Lung microvascular endothelial cell (primary cell): Measurements from ENCODE around the gene TRIM17. TPM values are rescaled to one million over a fixed set of nuclear protein-coding genes. Genes with fewer than 3 reads are reported as not detected.

Experiments
- DNase-seq, 2 donors: peaks; one replicate each; pipeline versions ENCODE4 v3.0.0 to v3.0.0-alpha.2; 2010; ENCODE audit warnings: low read depth in 2 of 2
- total RNA-seq: library from RNA; depleted of rRNA; stranded (reverse); fragments of >200 nt; gene quantifications from 2 replicates; pipeline ENCODE4 v1.2.1, GENCODE V29; 2014

The TRIM17 gene
- total RNA-seq, 1 donor from 2014 or later, result not detected

DNA sequence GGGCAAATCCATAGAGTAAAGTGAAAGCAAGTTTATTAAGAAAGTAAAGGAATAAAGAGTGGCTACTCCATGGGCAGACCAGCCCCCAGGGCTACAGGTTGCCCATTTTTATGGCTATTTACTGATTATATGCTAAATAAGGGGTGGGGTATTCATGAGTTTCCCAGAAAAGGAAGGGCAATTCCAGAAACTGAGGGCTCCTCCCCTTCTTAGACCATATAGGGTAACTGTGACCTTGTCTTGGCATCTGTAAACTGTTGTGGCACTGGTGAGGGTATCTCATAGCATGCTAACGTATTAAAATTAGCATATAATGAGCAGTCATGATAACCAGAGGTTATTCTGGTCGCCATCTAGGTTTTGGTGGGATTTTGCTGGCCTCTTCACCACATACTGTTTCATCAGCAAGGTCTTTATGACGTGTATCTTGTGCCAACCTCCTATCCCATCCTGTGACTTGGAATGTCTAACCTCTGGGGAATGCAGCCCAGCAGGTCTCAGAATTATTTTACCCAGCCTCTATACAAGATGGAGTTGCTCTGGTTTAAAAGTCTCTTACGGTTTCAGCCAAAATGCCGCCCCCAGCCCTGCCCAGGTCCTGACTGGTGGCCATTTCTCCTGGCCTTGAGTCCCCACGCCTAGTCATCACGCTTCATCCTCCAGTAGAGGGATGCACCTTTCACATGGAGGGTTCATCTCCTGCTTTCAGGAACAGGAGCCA, 982 bp upstream of the TRIM17 start:
- DNase-seq, result no peak

DNA sequence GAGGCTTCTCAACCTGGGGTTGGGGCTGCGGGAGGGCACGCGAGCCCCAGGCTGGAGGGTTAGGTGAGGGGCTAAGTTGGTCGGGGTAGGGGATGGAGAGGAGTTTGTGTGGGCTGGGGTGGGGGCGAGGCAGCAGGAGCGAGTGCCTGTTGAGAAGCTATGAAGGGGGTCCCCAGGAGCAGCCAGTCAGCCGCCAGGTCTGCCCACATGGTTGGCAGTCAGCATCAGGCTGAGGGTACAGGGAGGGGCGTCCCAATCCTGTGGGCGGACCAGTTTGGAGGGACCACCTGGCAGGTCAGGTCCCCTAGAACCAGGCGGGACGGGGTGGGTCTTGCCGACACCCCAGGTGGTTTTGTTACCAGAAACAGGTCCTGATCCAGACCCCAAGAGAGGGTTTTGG, 400 bp upstream of the TRIM17 start:
- DNase-seq, result no peak

DNA sequence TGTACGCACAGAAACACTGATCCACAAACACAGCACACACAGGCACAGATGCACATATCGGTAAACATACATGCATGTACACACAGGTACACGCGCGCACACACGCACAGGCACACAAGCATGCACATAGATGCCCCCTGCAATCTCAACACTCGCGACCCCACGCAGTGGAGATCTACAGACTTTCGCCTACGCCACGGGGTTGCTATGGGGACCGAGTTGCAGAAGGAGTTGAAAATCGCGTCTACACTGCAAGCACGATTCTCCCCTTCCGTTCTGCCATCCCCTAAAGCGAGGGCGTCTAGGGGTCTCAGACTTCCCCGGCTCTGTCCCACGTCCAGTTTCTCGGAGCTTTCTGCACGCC, 826 bp downstream of the TRIM17 start:
- no peak for DNase-seq

DNA sequence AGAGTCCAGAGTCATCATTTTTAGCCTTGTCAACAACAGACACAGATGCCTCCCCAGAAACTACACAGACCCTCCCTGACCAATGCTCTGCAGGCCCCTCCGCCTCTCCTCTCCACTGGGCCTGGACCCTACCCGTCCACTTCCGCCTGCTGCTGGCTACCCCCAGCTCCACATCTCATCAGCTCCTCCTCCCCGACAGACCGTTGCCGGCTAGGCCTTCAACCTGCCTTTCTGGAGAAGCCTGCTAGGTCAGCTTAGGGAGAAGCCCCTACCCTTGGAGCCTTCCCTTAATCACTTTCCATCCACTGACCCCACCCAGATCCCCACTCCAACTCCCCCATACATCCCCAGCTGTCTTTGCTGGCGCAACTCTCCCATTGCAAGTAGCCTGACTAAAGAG, 1.4 kb downstream of the TRIM17 start:
- no peak for DNase-seq

DNA sequence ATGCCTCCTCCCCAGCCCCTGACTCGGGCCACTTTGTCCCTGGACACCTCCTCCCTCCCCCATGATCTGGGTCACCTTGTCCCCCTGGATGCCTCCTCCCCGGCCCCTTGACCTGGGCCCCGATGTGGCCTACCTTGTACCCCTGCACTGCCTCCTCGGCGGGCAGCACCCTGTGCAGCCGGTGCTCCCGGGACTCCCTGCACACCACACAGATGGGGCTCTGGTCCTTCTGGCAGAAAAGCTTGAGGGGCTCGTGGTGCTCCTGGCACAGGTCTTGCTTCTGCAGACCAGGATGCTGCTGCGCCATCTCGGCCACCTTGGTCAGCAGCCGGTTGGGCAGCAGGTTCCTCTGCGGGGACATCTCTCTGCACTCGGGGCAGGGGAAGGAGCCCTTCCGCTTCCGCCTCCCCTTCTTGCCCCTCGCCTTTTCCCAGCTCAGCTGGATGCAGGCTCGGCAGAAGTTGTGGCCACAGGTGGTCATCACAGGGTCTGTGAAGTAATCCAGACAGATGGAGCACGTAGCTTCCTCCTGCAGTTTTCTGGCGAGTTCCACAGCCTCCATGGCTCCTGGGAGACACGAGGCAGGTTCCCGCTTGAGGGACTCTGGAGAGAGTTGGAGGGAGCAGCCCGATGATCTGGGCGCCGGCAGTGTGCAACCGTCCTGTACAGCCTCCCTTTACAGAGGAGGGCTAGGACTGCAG, 2.0 kb downstream of the TRIM17 start:
- DNase-seq, result no peak

DNA sequence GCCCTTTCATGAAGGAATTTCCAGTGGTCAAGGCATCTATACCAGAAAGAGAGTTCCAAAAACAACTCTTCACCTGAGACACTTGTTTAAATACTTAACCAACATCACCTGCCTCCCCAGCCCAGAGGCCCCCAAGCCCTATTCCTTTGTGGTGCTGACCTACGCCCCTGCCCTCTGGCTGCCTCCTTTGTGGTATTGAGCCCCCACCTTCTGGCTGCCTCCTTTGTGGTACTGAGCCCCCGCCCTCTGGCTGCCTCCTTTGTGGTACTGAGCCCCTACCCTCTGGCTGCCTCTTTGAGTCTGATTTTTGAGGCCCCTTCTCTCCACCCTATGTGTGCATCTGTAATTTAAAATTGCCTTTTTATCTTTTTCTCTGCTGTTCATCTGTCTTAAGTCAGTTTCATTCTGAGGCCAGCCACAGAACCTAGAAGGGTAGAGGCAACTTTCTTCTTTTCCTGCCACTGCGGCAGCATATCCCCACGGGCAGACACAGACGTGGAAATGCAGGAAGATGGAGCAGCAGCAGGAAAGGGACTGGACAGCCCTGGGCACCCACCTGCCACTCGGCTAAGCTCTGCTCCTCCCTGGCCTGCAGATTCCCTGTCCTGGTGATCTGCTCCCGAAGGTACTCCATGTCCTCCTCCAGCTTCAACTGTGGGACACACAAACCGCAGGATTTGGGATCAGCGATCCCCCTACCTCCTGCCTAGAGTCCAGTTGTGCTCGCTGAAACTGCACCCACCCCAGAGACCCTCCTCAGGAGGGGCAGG, 3.2 kb downstream of the TRIM17 start:
- no peak for DNase-seq

DNA sequence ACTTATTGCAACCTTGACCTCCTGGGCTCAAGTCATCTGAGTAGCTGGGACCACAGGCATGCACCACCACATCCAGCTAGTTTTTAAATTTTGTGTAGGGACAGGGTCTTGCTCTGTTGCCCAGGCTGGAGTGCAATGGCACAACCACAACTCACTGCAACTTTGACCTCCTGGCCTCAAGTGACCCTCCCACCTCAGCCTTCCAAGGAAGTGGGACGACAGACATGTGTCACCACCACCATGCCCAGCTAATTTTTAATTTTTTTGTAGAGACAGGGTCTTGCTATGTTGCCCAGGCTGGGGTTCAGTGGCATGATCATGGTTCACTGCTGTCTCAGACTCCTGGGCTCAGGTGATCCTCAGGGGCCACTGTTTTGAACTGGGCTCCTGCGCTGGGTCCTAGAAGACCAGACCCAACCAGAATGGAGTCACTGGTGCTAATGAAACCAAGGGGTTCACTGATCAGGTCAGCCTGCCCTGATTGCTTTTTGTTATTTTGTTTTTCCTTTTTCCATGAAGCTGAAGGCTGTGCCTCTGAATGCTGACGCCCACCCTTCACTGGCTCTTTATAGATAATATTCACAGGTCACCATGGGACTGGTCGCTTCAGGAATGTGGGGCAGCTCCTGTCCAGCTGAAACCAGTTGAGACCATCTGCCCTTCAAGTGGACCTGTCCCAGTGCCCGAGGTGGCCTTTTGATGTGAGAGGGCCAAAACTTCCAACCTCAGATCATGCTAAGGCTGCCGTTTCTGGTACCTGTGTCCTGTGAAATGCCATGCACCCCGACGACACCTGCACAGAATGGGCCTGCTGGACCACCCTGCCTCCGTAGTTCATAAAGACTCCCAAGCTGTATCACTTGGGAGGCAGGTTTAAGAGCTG, 4.9 kb downstream of the TRIM17 start:
- DNase-seq, result no peak

DNA sequence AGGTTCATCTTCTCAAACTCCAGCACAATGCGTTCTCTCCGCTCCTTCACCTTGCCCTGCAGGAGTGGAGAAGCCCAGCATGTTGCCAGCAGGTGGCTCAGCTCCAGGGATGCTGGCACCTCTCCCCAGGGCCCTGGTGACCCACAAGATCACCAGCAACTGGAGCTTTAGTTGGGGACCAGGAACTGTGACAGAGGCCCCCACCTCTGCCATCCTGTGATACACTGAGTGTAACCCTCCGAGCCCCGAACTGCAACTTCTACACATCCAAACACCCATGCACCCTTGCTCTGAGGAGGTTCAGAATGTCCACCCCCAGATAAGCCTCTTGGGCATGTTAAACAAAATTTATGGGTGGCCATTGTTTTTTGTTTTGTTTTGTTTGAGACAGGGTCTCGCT, 5.5 kb downstream of the TRIM17 start:
- DNase-seq, result no peak

DNA sequence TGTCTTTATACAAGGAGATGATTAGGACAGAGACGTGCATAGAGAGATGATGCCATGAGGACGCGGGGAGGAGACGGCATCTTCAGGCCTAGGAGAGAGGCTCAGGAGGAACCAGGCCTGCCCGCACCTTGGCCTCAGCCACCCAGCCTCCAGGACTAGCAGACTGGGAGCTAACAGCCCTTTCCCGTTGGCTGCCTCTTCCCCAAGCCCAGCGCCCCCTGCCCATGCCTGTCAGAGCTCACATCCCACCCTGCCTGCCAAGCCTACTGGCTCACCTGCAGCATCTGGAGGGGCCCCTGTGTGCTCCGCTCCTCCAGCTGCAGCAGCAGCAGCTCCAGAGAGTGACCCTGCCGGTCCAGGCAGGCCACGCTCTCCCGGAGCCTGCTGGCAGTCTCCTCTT, 6.0 kb downstream of the TRIM17 start:
- no peak for DNase-seq

DNA sequence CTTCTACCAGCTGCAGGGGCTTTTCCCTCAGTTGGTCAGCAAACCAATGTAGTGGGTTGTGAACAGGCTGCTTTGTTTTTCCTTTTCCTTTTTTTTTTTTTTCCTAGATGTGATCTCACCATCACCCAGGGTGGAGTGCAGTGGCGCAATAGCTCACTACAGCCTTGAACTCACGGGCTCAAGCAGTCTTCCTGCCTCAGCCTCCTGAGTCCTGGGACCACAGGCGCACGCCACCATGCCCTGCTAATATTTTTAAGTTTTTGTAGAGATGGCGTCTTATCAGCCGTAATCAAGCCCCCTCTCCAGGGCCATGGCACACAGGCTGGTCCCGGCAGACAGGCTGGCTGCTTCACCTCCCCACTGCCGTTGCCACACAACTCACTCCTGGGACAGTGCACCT, 6.6 kb downstream of the TRIM17 start:
- no peak for DNase-seq

DNA sequence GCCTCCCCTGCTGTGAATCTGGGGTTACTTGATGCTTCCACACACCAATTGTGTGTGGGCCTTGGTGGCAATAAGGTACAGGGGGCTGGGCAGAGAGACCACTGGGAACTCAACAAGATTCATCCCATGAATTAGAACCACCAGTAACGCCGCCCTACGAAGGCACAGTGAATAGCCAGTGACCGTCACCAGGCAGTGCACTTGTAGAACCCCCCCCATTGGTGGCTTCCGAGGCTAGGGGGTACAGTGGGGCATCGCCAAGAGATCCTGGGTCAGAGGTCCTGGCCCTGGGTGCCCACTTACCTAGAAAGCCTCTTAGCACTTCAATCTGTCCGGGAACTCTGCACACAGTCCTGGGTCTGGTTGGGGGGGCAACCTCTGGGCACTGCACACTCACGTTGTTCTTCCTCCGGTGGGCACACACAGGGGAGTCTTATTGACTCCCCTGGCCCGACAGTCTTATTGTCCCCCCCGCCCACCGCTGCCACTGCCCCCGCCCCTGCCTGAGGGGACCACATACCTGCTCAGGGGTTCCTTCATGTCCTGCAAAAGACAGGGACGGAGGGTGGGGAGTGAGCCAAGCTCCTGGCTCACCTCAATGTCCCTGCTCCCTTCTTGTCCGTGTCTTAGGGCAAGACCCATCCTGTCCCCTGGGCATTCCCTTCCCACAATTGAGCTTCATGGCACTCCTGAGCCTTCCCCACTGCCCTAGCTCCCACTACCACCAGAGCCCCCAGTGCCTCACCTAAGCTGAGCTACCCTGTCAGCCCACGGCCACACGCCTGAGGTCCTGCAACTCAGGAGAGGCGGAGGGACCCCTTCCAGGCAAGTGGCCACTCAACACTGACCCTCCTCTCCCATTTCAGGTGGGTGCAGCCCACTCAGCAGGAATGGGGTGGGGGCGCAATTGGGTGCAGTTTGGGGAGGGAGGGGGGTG, 7.5 kb downstream of the TRIM17 start:
- no peak for DNase-seq

DNA sequence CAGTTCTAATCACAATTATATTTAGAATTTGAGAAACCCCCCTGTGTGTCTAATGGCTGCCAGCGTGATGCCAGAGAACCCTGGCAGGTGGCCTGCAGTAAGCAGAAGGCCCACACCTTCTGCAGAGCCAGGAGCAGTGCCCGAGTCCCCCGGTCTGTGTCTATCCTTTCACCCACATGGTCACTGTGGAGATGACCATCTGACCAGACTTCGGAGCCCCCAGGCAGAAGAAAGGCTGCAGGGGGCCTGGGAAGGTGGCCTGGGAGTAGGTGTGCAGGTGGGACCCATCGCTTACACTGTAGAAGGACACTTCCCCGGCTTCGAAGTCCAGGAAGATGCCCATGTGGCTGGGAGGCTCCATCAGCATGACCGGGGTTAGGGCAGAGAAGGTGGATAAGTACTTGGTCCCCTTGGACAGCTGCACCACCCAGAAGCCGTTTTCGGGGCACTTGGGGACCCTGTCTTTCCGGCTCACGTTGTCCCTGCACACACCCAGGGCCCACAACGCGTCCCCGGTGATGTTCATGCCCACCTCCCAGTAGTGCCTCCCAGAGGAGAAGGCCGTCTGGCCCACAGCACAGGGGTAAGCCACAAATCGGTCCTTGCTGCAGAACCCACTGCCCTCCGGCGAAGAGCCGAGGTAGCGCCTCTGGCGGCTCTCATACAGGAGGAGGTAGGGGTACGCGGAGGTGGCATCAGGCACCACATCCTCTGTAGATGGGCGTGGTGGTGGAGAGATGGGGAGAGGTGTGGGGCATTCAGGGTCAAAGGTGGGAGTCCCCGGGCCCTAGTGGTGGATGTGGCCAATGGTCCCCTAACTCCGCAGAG, 8.4 kb downstream of the TRIM17 start:
- no peak for DNase-seq

DNA sequence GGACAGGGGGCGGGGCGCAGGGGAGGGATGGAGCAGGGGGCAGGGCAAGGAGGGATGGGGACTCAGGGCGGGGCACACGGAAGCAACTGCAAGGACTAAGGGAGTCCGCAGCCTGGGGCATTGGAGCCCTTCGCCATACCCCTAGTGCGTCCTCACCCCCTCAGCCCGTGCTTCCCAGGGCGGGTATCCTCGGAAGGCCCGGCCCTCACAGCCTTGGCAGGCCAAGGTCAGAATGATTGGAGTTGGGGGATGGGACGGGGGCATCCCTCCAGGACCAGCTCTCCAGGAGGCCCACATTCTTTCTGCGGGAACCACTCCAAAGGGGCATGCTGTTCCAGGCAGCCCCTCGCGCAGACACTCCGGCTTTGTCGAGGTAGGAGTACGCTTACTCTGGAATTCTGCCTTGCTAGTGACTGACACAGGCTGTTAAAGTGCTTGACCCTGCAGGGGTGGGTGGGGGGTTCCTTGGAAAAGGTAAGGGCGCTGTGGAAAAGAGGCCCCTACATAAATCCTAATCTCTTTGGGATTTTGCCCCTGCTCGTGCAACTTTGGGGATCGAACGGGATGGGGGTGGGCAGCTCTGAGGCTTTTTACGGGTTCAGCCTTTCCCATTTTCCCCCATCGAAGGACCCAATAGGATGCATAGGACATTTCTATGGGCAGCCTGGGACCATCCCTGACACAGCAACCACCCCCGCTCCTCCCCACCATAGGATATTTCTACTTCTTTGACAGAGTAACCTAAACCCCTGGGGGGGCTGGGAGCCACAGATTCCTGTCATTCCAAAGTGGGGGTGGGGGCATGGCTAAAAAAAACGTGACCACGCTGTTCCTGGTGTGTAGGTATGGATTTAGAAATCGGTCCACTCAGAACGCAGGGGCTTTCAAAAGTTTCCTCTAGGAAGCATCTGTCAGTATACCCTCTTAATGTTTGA, 9.3 kb downstream of the TRIM17 start:
- DNase-seq, result no peak

DNA sequence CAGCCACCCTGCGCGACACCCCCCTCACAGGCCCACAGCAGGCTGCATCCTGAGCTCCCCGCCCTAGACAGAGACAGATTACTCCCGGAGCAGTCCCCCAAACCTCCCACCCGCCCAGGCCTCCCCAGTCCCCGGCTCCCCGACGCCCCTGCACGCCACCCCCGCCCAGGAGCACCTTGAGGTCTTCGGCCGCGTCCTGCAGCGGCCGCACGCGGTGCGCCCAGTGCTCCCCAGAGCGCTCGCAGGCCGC, 10.8 kb downstream of the TRIM17 start:
- DNase-seq, result no peak

DNA sequence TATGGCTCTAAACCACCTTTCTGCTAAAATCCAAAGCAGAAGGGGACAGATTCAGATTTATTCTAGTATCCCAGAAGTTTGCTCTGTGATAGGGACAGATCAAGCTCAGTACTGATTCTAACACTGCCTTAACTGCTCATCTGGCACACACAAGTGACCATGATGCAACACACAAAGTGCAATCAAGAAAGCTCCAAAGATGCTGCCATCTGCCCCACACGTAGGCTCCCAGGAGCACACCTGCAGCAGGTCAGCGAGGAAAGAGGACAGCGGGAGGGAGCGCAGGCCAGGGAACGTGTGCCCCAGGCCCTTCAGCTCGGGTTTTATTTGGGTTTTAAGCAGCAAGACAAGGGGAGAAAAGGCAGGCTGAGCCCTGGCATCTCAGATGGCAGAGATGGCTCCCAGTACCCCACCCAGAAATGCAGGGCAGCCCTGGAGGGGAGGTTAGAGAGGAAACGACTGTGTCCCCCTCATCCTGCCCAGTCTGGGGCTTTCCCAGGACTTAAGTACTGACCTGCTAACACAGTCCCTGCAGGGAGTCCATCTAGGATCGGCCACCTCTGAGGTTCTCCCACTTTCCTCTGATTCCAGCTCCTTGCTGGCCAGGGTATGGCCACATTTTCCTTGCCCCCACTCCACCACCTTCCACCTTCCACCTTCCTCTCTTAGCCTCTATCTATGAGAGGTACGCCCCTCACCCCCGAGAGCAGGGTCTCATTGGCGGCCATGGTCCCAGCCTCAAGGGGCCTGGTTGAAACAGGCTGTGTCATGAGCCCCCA, 11.3 kb downstream of the TRIM17 start:
- no peak for DNase-seq

DNA sequence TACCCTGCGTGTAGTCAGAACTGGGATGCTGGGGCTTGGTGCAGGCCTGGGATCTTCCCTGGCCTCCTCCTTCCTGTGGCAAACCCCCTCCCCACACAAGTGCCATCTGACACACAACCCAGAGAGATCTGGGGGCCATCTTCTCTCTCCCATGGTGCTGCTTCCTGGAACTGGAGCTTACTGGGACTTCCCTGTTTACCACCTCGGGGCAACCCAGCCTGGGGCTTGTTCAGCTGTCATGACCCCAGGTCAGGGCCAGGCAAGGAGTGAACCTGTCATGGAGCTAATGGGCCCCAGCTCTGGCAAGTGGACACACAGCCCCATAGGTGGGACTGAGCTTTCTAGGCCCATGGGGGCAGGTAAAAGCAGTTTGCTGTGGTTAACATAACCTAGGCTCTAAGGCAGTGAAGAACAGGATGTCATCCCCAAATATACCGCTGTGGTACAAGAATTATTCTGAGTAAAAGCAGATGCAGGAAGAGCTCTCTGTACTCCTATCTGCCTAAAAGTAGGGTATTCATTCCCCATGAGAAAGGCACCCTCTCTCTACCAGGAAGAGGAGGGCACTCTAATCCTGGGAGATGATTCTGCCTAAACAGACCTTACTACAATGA, 12.4 kb downstream of the TRIM17 start:
- no peak for DNase-seq

DNA sequence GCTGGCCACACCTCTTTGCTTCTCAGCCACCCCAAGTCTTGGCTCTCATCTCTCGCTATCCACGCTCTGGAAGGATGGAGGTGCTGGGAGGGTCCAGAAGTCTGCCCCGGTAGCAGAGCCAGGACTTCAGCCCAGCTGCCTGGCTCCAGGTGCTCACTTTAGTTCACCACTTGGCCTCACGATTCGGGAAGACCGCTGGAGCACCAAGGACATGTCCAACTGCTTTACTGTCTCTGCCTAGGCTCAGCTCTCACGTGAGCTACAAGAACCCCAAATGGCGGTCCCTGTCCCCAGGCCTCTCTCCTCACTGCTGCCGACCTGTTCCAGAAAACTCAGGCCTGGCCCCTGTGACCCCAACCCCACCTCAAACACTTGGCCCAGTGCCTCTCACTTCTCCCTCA, 13.4 kb downstream of the TRIM17 start:
- no peak for DNase-seq

DNA sequence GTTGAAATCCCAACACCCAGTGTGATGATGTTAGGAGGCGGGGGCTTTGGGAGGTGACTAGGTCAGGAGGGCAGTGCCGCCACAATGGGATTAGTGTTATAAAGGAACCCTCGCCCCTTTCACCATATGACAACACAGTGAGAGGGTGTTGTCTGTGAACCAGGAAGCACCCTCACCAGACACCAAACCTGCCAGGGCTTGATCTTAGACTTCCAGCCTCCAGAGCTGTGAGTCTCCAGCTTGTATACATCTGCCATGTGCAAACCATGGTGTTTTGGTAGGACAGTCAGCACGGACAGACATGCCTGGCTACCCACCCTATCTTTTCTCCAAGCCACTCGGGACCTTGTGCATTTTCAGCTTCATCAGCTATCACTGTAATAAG, 14.0 kb downstream of the TRIM17 start:
- no peak for DNase-seq
